ENCODE measurements around the gene GNG7.
"Not testable (repeated sequence)": the region's sequence is repeated elsewhere in the genome, so short reads cannot be mapped to it uniquely, and the experiment has no call there.

DNA sequence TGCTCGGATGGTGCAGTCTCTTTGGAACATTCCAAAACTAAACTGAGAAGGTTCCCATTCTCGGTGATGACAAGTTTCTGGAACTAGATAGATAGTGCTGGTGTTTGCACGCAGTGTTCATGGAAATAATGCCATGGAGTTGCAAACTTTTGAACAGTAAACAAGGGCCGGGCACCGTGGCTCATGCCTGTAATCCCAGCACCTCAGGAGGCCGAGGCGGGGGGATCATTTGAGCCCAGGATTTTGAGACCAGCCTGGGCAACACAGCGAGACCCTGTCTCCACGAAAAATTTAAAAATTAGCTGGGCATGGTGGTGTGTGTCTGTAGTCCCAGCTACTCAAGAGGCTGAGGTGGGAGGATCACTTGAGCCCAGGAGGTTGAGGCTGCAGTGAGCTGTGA lies 95.7 kb downstream of the GNG7 start:
- TF ChIP-seq, protein P1, sequence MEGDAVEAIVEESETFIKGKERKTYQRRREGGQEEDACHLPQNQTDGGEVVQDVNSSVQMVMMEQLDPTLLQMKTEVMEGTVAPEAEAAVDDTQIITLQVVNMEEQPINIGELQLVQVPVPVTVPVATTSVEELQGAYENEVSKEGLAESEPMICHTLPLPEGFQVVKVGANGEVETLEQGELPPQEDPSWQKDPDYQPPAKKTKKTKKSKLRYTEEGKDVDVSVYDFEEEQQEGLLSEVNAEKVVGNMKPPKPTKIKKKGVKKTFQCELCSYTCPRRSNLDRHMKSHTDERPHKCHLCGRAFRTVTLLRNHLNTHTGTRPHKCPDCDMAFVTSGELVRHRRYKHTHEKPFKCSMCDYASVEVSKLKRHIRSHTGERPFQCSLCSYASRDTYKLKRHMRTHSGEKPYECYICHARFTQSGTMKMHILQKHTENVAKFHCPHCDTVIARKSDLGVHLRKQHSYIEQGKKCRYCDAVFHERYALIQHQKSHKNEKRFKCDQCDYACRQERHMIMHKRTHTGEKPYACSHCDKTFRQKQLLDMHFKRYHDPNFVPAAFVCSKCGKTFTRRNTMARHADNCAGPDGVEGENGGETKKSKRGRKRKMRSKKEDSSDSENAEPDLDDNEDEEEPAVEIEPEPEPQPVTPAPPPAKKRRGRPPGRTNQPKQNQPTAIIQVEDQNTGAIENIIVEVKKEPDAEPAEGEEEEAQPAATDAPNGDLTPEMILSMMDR (IDR thresholded peaks at IDR 0.05) = not testable (repeated sequence)
- TF ChIP-seq POLR2A, EP300 (IDR thresholded peaks at IDR 0.05): not testable (repeated sequence)
- peak in 2 of 4 donors; percentile 7 to 25 for TF ChIP-seq POLR2AphosphoS5 (IDR thresholded peaks at IDR 0.05)
